ENCODE data around the gene CEACAM21. TPM values are rescaled to one million over a fixed set of nuclear protein-coding genes. Genes with fewer than 3 reads are reported as not detected.
A peak's percentile ranks its signal among the peaks of the same experiment; 100 is the strongest.

The CEACAM21 gene
- total RNA-seq, 8 experiments from 2014 or later: 0.14 to 1.3 TPM; not detected in 6

GRCh38 chr19:41541990-41542584, 33.9 kb upstream of the CEACAM21 start:
- Histone ChIP-seq H3K4me3 (no peak overlapping the region), H3K4me1 (replicated peaks in 1 of 2) (no peaks in the 10 kb centered on the region), H3K27ac (no peak overlapping the region)
- in situ Hi-C loops (cut with MboI; ENCODE audit: low pct_unique_long_range_greater_than_20kb in 2 of 9, low sequenced_read_pairs in 9 of 9, unreplicated experiment in 9 of 9): no loop called here
- WGBS, 10 experiments: 20 to 83% (median 45%) methylated on average over 2 to 13 of the region's 13 CpGs
- ATAC-seq (replicated peaks in 6 of 8): peak in 1 of 8 experiments; percentile 33

- no peaks in the 10 kb centered on the region for H3K4me1 ChIP-seq (replicated peaks in 1 of 2)
- in situ Hi-C loops (cut with MboI; ENCODE audit: low pct_unique_long_range_greater_than_20kb in 2 of 9, low sequenced_read_pairs in 9 of 9, unreplicated experiment in 9 of 9): no loop called here
- WGBS, 10 experiments: 25 to 81% (median 57%) methylated on average over 2 to 4 of the region's 4 CpGs
- no peak for ATAC-seq (replicated peaks in 6 of 8)
- no peak overlapping the region for H3K4me3 ChIP-seq
- no peak overlapping the region for H3K27ac ChIP-seq
Measured at GRCh38 chr19:41542622-41543021, 33.3 kb upstream of the CEACAM21 start.

DNA sequence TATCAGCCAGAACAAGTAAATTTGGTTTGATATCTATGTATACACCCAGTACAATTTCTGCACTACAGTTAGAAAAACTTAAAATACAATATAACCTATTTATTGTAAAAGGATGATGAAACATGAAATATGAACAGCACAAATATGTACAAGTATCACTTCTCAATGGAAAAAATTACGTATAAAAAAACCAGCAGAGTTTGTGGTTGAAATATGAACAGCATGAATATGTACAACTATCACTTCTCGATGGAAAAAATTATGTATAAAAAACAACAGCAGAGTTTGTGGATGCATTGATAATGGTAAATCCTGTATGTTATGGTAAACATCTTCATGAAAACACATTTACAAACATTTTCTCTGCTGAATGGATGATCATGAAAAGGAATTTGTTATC, 32.4 kb upstream of the CEACAM21 start:
- H3K27ac ChIP-seq: no peak overlapping the region
- in situ Hi-C loops (cut with MboI; ENCODE audit: low pct_unique_long_range_greater_than_20kb in 2 of 9, low sequenced_read_pairs in 9 of 9, unreplicated experiment in 9 of 9): no loop called here
- WGBS, 10 experiments: 10 to 89% (median 58%) methylated on average over 1 to 2 of the region's 2 CpGs

GRCh38 chr19:41545547-41545946, 30.4 kb upstream of the CEACAM21 start:
- Histone ChIP-seq H3K27ac (no peak overlapping the region), H3K4me1 (replicated peaks in 1 of 2) (no peaks in the 10 kb centered on the region), H3K4me3 (no peak overlapping the region)
- in situ Hi-C loops (cut with MboI; ENCODE audit: low pct_unique_long_range_greater_than_20kb in 2 of 9, low sequenced_read_pairs in 9 of 9, unreplicated experiment in 9 of 9): no loop called here
- WGBS, 10 experiments: 0 to 100% (median 40%) methylated on average over 1 to 6 of the region's 6 CpGs; no CpG with 5 or more reads in 2 of the 10 experiments
- ATAC-seq (replicated peaks in 6 of 8): no peak

More for the DNA sequence above, 32.4 kb upstream of the CEACAM21 start:
- ATAC-seq (replicated peaks in 6 of 8): no peak
- no peaks in the 10 kb centered on the region for H3K4me1 ChIP-seq (replicated peaks in 1 of 2)
- H3K4me3 ChIP-seq: no peak overlapping the region

GRCh38 chr19:41546386-41546789, 29.6 kb upstream of the CEACAM21 start:
- in situ Hi-C loops (cut with MboI; ENCODE audit: low pct_unique_long_range_greater_than_20kb in 2 of 9, low sequenced_read_pairs in 9 of 9, unreplicated experiment in 9 of 9): no loop called here
- 0 to 80% (median 51%) methylated on average over 1 to 5 of the region's 6 CpGs; no CpG with 5 or more reads in 4 of the 10 experiments for WGBS, 10 experiments

DNA sequence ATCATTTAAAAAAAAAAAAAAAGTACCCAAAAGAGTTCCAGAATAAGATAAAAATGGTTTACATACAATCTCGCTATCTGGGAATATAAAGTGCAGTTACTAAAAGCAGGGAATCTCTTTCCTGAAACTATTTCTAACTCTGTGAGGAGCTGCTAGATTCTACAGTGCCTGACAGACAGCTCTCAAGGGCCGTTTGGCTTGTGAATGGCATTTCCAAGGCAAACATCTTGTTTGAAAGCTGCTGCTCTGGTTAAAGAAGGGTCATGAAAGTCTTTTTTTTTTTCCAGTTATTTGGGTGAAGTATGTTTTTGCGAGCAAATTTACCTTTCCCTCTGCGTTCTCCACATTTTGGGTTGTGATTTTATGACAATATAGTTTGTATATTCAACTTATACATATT, 29.0 kb upstream of the CEACAM21 start:
- H3K4me3 ChIP-seq: no peak overlapping the region
- in situ Hi-C loops (cut with MboI; ENCODE audit: low pct_unique_long_range_greater_than_20kb in 2 of 9, low sequenced_read_pairs in 9 of 9, unreplicated experiment in 9 of 9): no loop called here
- no peaks in the 10 kb centered on the region for H3K4me1 ChIP-seq (replicated peaks in 1 of 2)
- no peak overlapping the region for H3K27ac ChIP-seq
- WGBS, 10 experiments: 18 to 80% (median 45%) methylated on average over 2 to 4 of the region's 4 CpGs
- no peak for ATAC-seq (replicated peaks in 6 of 8)

More at GRCh38 chr19:41546386-41546789, 29.6 kb upstream of the CEACAM21 start:
- H3K4me3 ChIP-seq: no peak overlapping the region
- ATAC-seq (replicated peaks in 6 of 8): no peak
- H3K27ac ChIP-seq: no peak overlapping the region
- no peaks in the 10 kb centered on the region for H3K4me1 ChIP-seq (replicated peaks in 1 of 2)

GRCh38 chr19:41547569-41547968, 28.4 kb upstream of the CEACAM21 start:
- no peak overlapping the region for H3K27ac ChIP-seq
- 0 to 70% (median 17%) methylated on average over 1 to 2 of the region's 2 CpGs; no CpG with 5 or more reads in 5 of the 10 experiments for WGBS, 10 experiments
- no peak for ATAC-seq (replicated peaks in 6 of 8)

GRCh38 chr19:41548047-41548446, 27.9 kb upstream of the CEACAM21 start:
- Histone ChIP-seq H3K4me1 (replicated peaks in 1 of 2) (no peaks in the 10 kb centered on the region), H3K27ac (no peak overlapping the region), H3K4me3 (no peak overlapping the region)
- in situ Hi-C loops (cut with MboI; ENCODE audit: low pct_unique_long_range_greater_than_20kb in 2 of 9, low sequenced_read_pairs in 9 of 9, unreplicated experiment in 9 of 9): no loop called here
- WGBS, 10 experiments: 20 to 70% (median 40%) methylated on average over 1 to 4 of the region's 4 CpGs; no CpG with 5 or more reads in 1 of the 10 experiments
- ATAC-seq (replicated peaks in 6 of 8): no peak

More at GRCh38 chr19:41547569-41547968, 28.4 kb upstream of the CEACAM21 start:
- Histone ChIP-seq H3K4me1 (replicated peaks in 1 of 2) (no peaks in the 10 kb centered on the region), H3K4me3 (no peak overlapping the region)
- in situ Hi-C loops (cut with MboI; ENCODE audit: low pct_unique_long_range_greater_than_20kb in 2 of 9, low sequenced_read_pairs in 9 of 9, unreplicated experiment in 9 of 9): no loop called here

- H3K4me1 ChIP-seq (replicated peaks in 1 of 2): no peaks in the 10 kb centered on the region
- H3K27ac ChIP-seq: no peak overlapping the region
- ATAC-seq (replicated peaks in 6 of 8): no peak
- in situ Hi-C loops (cut with MboI; ENCODE audit: low pct_unique_long_range_greater_than_20kb in 2 of 9, low sequenced_read_pairs in 9 of 9, unreplicated experiment in 9 of 9): no loop called here
- no peak overlapping the region for H3K4me3 ChIP-seq
- WGBS, 10 experiments: 7 to 58% (median 18%) methylated on average over 1 to 9 of the region's 9 CpGs
Measured at GRCh38 chr19:41548954-41549688, 26.8 kb upstream of the CEACAM21 start.

DNA sequence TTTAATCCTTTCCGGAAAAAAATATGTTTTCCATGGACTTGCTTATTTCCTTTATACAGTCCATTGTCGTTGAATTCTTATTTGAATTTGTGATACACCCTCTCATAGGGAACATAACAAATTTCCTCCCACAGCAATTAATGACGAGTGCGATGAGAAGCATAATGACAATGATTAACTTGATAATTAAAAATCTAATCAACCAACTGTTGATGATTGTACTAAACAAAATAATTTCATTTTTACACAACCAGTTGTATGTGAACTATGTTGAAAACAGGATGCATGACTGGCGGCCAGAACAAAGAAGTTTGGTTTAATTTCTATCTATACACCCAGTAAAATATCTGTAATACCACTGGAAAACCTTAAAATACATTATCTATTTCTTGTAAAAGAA, 26.1 kb upstream of the CEACAM21 start:
- no peak for ATAC-seq (replicated peaks in 6 of 8)
- Histone ChIP-seq H3K4me1 (replicated peaks in 1 of 2) (no peaks in the 10 kb centered on the region), H3K27ac (no peak overlapping the region), H3K4me3 (no peak overlapping the region)
- WGBS, 10 experiments: 41 to 84% (median 70%) methylated on average over 1 to 5 of the region's 5 CpGs
- in situ Hi-C loops (cut with MboI; ENCODE audit: low pct_unique_long_range_greater_than_20kb in 2 of 9, low sequenced_read_pairs in 9 of 9, unreplicated experiment in 9 of 9): loop anchor here in 2 of 9 experiments (25.0 kb wide), 2 partner anchors 88 to 113 kb away; partner anchors contain the start of genes B3GNT8 (in 1 of the 2), DMAC2 (in 1 of the 2) and ERICH4 (in 1 of the 2)

- H3K4me3 ChIP-seq: no peak overlapping the region
- 33 to 69% (median 51%) methylated on average over 2 to 9 of the region's 9 CpGs; no CpG with 5 or more reads in 4 of the 10 experiments for WGBS, 10 experiments
- no peaks in the 10 kb centered on the region for H3K4me1 ChIP-seq (replicated peaks in 1 of 2)
- no peak overlapping the region for H3K27ac ChIP-seq
- in situ Hi-C loops (cut with MboI; ENCODE audit: low pct_unique_long_range_greater_than_20kb in 2 of 9, low sequenced_read_pairs in 9 of 9, unreplicated experiment in 9 of 9): loop anchor here in 2 of 9 experiments (25.0 kb wide), 2 partner anchors 89 to 114 kb away; partner anchors contain the start of genes B3GNT8 (in 1 of the 2), DMAC2 (in 1 of the 2) and ERICH4 (in 1 of the 2)
- ATAC-seq (replicated peaks in 6 of 8): no peak
Measured at GRCh38 chr19:41551212-41551610, 24.8 kb upstream of the CEACAM21 start.

DNA sequence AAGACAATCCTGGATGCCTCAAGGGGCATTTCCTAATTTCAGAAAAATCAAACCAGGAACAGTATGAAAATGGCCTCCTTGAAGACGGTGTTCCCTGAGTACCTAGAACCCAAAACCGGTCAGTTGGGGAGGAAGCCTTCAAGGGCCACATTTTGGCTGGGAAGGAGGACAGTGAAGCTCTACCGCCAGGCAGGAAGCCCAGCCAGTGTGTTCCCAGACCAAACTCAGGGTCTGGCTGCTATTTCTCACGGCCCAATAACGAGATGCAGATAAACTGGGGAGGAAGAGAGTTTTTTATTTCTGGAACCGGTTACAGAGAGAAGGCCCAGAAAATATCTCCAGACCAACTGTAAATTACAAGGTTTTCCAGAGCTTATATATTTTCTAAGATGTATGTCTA, 24.3 kb upstream of the CEACAM21 start:
- ATAC-seq (replicated peaks in 6 of 8): no peak
- Histone ChIP-seq H3K4me1 (replicated peaks in 1 of 2) (no peaks in the 10 kb centered on the region), H3K4me3 (no peak overlapping the region), H3K27ac (no peak overlapping the region)
- 0 to 80% (median 40%) methylated on average over 2 to 6 of the region's 6 CpGs; no CpG with 5 or more reads in 4 of the 10 experiments for WGBS, 10 experiments
- in situ Hi-C loops (cut with MboI; ENCODE audit: low pct_unique_long_range_greater_than_20kb in 2 of 9, low sequenced_read_pairs in 9 of 9, unreplicated experiment in 9 of 9): loop anchor here in 2 of 9 experiments (25.0 kb wide), 2 partner anchors 89 to 114 kb away; partner anchors contain the start of genes B3GNT8 (in 1 of the 2), DMAC2 (in 1 of the 2) and ERICH4 (in 1 of the 2)

GRCh38 chr19:41552558-41552957, 23.4 kb upstream of the CEACAM21 start:
- ATAC-seq (replicated peaks in 6 of 8): no peak
- Histone ChIP-seq H3K4me1 (replicated peaks in 1 of 2) (no peaks in the 10 kb centered on the region), H3K27ac (no peak overlapping the region), H3K4me3 (no peak overlapping the region)
- in situ Hi-C loops (cut with MboI; ENCODE audit: low pct_unique_long_range_greater_than_20kb in 2 of 9, low sequenced_read_pairs in 9 of 9, unreplicated experiment in 9 of 9): loop anchor here in 2 of 9 experiments (25.0 kb wide), 2 partner anchors 90 to 115 kb away; partner anchors contain the start of genes B3GNT8 (in 1 of the 2), DMAC2 (in 1 of the 2) and ERICH4 (in 1 of the 2)
- WGBS, 10 experiments: 13 to 100% (median 62%) methylated on average over 1 to 6 of the region's 6 CpGs
